ENCODE measurements around the gene SIPA1L3. TPM values are rescaled to one million over a fixed set of nuclear protein-coding genes. Genes with fewer than 3 reads are reported as not detected.
A peak's percentile ranks its signal among the peaks of the same experiment; 100 is the strongest.

The SIPA1L3 gene
- total and polyA plus RNA-seq, 10 of the 15 experiments (the other 5 are each of a cell fraction or from before 2014, with no cell fraction given) = 0.24 to 66.2 (median 19.1) TPM

- peak overlapping the region; percentile 73 for H3K9ac ChIP-seq (ENCODE audit: control insufficient read depth, insufficient read depth, low read length)
- FAIRE-seq (peak; percentile 80), DNase-seq (ENCODE audit: low read depth, low spot score) (peak; percentile 95), ATAC-seq (peak; percentile 87)
- peak overlapping the region; percentile 89 for H3K27ac ChIP-seq (ENCODE audit: control insufficient read depth, insufficient read depth)
- H3K27me3 ChIP-seq (replicated peaks in 1 of 2; ENCODE audit: control insufficient read depth in 2 of 2, insufficient read depth in 2 of 2, low read length in 1 of 2) = no peaks in the 10 kb centered on the region
- H3K4me2 ChIP-seq (ENCODE audit: control insufficient read depth, insufficient read depth) = peak overlapping the region; percentile 77
- H4K20me1 ChIP-seq (ENCODE audit: control insufficient read depth, insufficient read depth) = no peaks in the 10 kb centered on the region
- SMC1A ChIA-PET (ENCODE audit: uncharacterized antibody, unreplicated experiment) = interaction anchor here (0.9 to 9.1 kb wide), 23 partner anchors 8 to 105 kb away, joined by 3 to 102 read pairs (median 11); partner anchors contain the start of genes SIPA1L3 and WDR87
- peak overlapping the region; percentile 22; the same call in 1 of the 2 replicates for H2AFZ ChIP-seq (ENCODE audit: control insufficient read depth, low read depth, low read length)
- H3K36me3 ChIP-seq (ENCODE audit: control insufficient read depth in 2 of 2, insufficient read depth in 2 of 2, low read length in 1 of 2) = peaks cover 0 to 7% of the 10 kb centered on the region in 2 experiments; a peak in 2 of 4 replicates
- RAD21 ChIA-PET (ENCODE audit: unreplicated experiment) = interaction anchor here (0.5 to 7.4 kb wide), 25 partner anchors 12 to 331 kb away, joined by 3 to 122 read pairs (median 7); partner anchors contain the start of genes CATSPERG, SIPA1L3 and WDR87
- TSS peak; percentile 14 for BruUV-seq (replicated peaks)
- H3K79me2 ChIP-seq (ENCODE audit: control insufficient read depth, insufficient read depth, low read length) = peaks cover 67% of the 10 kb centered on the region
- peak overlapping the region; percentile 63 for H3K4me3 ChIP-seq
- in situ Hi-C loops (cut with MboI) (no loop called here), intact Hi-C loops (cut with micrococcal nuclease; ENCODE audit: unreplicated experiment) (loop anchor here (1.0 kb wide), 1 partner anchor 25 kb away; no protein-coding TSS in a partner anchor)
- H3K4me1 ChIP-seq (ENCODE audit: control insufficient read depth, insufficient read depth, low read length) = peaks cover 57% of the 10 kb centered on the region
- CTCF ChIA-PET = interaction anchor here (1.1 to 3.2 kb wide), 14 partner anchors 9 to 102 kb away, joined by 3 to 16 read pairs (median 4); no protein-coding TSS in a partner anchor
- WGBS (ENCODE audit: insufficient coverage, insufficient replicate concordance, low lambda C conversion rate, missing lambda C conversion rate) = 11% methylated on average over 15 of the region's 15 CpGs
- no peaks in the 10 kb centered on the region for H3K9me3 ChIP-seq (replicated peaks; ENCODE audit: control insufficient read depth, insufficient read depth, low read length)
- POLR2A ChIA-PET = interaction anchor here (0.6 to 4.1 kb wide), 23 partner anchors 12 to 98 kb away, joined by 3 to 36 read pairs (median 5); partner anchors contain the start of genes SIPA1L3 and WDR87
- peak; percentile 100 for TF ChIP-seq NFYB (IDR thresholded peaks at IDR 0.05; ENCODE audit: insufficient read depth, low read depth, low read length)
- no peak for TF ChIP-seq REST (IDR thresholded peaks at IDR 0.05; ENCODE audit: low read depth, low read length)
- TF ChIP-seq YBX1 (IDR thresholded peaks at IDR 0.05) = no peak
- no peak for TF ChIP-seq BCLAF1 (IDR thresholded peaks at IDR 0.05)
- TF ChIP-seq ZBTB33 (IDR thresholded peaks at IDR 0.05) = no peak
- peak in 1 of 2 experiments; percentile 30; a peak in 2 of 4 replicates for TF ChIP-seq IKZF2 (IDR thresholded peaks at IDR 0.05)
- TF ChIP-seq PAX8 (IDR thresholded peaks at IDR 0.05) = no peak
- no peak for TF ChIP-seq SUPT20H (IDR thresholded peaks at IDR 0.05; ENCODE audit: borderline replicate concordance, control insufficient read depth, low read depth, low read length)
- TF ChIP-seq JUND (IDR thresholded peaks at IDR 0.05; ENCODE audit: low read depth, low read length) = no peak
- peak; percentile 97 for TF ChIP-seq POLR2AphosphoS5 (IDR thresholded peaks at IDR 0.05; ENCODE audit: low read length)
- TF ChIP-seq WRNIP1 (IDR thresholded peaks at IDR 0.05; ENCODE audit: borderline replicate concordance, low read depth, low read length) = no peak
- TF ChIP-seq RFX5 (IDR thresholded peaks at IDR 0.05; ENCODE audit: low read depth, low read length) = 0 out of 2 replicates have a peak, but pooled peaks have one; percentile 49
- TF ChIP-seq CREM (IDR thresholded peaks at IDR 0.05; ENCODE audit: low read depth) = 0 out of 2 replicates have a peak, but pooled peaks have one; percentile 8
- TF ChIP-seq CHD4 (IDR thresholded peaks at IDR 0.05) = no peak
- no peak for TF ChIP-seq ZNF24 (IDR thresholded peaks at IDR 0.05)
Measured at GRCh38 chr19:38004521-38005223, 97.7 kb downstream of the SIPA1L3 start.

All from GM12878 (cell line).